HFF-Myc (cell line): Measurements from ENCODE around the gene NR3C1.

Source experiments
- DNase-seq: peaks from one replicate; pipeline ENCODE4 v3.0.0-alpha.2; 2011; ENCODE audit warnings: low read depth; ENCODE audit errors: extremely low read depth
- H3K4me3 ChIP-seq: replicated peaks from 2 replicates; pipeline ENCODE4 v1.5.1; 2011; ENCODE audit warnings: low read depth, mild to moderate bottlenecking, control low read depth, low read length
- TF ChIP-seq, protein P1 (sequence below): IDR thresholded peaks from 2 replicates; pipeline ENCODE4 v1.5.1; 2012; ENCODE audit warnings: mild to moderate bottlenecking, low read depth, low read length, control low read depth; ENCODE audit errors: missing control alignments

The NR3C1 gene

DNA sequence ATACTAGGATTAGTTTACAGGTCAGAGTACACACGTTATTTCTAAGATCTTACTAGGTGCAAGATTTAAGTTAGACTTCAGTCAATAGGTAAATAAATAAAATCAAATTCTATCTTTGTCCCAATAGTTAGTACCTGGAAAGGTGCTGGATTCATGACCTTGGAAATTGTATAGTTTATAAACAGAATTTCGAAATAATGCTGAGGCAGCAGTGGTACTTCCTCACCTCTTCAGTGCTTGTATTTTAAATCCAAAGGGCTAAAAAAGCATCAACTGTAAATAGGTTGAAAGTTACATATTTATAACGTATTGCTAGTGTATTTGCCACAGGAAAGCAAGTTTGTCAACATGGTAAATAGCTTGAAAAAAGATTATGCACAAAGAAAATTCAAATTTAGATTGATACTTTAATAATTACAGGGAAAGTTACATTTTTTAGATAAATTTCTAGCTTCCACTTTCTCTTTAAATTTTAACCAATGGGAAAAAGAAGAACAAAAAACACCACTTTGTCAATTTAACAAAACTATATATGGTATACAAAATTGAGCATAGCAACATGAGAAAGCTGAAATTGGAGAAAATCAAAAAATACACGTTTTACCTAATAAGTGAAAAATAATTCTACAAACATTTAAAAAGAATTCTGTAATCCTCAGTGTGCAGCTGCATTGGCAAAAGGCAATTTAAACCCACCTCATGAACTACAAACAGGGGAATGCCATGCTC is 46.5 kb downstream of the NR3C1 start:
- H3K4me3 ChIP-seq: no peak overlapping the region
- TF ChIP-seq, protein P1, sequence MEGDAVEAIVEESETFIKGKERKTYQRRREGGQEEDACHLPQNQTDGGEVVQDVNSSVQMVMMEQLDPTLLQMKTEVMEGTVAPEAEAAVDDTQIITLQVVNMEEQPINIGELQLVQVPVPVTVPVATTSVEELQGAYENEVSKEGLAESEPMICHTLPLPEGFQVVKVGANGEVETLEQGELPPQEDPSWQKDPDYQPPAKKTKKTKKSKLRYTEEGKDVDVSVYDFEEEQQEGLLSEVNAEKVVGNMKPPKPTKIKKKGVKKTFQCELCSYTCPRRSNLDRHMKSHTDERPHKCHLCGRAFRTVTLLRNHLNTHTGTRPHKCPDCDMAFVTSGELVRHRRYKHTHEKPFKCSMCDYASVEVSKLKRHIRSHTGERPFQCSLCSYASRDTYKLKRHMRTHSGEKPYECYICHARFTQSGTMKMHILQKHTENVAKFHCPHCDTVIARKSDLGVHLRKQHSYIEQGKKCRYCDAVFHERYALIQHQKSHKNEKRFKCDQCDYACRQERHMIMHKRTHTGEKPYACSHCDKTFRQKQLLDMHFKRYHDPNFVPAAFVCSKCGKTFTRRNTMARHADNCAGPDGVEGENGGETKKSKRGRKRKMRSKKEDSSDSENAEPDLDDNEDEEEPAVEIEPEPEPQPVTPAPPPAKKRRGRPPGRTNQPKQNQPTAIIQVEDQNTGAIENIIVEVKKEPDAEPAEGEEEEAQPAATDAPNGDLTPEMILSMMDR: no peak
- DNase-seq: no peak

DNA sequence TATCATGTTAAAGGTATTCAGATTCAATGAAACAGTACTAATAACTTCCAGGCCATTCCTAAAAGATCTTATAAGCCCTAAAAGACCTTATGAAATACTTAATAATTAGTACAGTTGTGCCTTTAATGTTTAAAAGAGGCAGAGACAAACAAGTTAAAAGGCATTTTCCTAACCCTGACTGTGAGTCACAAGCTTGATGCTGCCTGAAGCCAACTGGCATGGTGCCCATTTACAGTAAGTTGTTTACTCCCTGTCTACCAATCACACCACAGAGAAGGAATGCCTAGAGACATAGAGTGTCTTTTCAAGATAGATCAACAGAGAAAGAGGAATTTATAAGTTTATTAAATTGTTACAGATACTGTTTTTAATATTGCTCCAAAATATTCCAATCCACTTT is 47.8 kb downstream of the NR3C1 start:
- DNase-seq: peak; percentile 96
- H3K4me3 ChIP-seq: no peak overlapping the region
- TF ChIP-seq, protein P1: no peak

DNA sequence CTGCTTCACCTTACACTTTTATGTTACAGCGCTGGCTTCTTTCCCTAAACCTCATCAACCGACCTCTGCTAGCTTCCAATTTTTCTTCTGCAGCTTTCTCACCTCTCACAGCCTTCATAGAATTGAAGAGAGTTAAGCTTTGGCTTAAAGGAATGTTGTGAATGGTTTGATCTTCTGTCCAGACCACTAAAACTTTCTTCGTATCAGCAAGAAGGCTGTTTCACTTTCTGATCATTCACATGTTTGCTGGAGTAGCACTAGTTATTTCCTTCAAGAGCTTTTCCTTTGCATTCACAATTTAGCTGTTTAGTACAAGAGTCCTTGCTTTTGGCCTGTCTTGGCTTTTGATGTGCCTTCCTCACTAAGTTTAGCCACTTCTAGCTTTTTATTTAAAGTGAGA is 49.5 kb downstream of the NR3C1 start:
- H3K4me3 ChIP-seq: no peak overlapping the region
- TF ChIP-seq, protein P1: no peak
- DNase-seq: no peak

DNA sequence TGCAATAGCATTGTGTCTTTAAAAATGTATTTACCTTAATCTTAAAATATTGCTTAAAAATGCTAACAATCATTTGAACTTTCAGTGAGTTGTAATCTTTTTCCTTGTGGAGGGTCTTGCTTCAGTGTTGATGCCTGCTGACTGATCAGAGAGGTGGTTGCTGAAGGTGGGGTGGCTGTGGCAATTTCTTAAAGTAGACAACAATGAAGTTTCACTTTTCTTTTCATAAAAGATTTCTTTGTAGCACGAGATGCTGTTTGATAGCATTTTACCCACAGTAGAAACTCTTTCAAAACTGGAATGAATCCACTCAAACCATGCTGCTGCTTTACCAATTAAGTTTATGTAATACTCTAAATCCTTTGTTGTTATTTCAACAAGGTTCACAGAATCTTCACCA is 50.8 kb downstream of the NR3C1 start:
- no peak for DNase-seq
- H3K4me3 ChIP-seq: no peak overlapping the region
- TF ChIP-seq, protein P1: no peak

DNA sequence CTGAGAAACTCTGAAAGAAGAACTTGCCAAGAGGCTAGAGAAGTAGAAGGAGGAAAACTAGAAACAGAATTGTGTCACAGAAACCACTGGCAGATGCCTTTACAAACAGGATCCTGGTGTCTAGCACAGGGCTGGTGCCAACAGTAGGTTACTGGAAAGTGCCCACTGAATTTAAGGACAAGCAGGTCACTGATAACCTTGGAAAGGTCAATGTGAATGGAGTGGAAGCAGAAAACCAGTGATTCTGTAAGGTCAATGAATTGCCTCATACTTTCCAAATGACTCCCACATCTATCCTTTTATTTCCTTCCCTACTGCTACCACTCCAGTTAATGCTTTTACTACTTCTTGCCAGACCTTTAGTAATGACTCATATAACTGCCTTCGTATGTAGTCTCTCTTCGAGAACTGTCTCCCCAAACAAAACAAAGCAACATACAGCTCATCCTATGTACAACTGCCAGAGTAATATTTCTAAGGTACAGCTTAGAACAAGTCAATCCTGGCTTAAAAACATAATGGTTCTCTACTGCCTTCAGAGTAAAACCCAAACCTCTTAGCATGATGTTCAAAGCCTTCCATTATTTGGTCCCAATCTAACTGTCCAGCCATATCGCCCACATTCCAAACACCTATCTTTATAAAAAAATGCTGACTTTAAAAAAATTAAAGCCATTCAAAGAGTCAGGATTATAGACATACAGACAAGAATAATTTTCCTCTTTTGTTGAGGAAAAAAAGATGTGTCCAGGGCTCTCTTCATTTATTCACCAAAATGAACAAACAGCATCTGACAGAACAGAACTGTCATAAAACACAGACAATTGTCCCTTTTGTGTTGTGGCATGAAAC is 52.5 kb downstream of the NR3C1 start:
- H3K4me3 ChIP-seq: no peak overlapping the region
- TF ChIP-seq, protein P1: no peak
- DNase-seq: peak; percentile 69

DNA sequence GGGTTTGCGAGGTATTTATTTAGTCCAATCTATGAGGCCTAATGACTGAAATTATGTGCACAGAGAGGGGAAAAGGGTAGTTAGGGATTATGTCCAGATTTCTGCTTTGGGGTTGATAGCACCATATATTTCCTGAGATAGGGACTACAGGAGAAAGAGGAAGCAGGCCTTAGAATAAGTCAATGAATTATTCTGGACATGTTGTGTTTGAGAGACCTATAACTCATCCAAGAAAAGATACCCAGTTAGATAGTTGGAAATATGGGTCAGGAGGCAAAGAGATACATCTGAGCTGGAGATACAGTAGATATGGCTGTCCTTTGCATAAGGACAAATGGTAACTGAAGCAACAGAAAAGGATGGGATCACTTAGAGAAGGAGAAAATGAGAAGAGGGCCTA is 53.1 kb downstream of the NR3C1 start:
- no peak overlapping the region for H3K4me3 ChIP-seq
- DNase-seq: no peak
- TF ChIP-seq, protein P1: no peak
